ENCODE data around the gene MAGEB10.
"Not testable (repeated sequence)": the region's sequence is repeated elsewhere in the genome, so short reads cannot be mapped to it uniquely, and the experiment has no call there.

Gene MAGEB10

GRCh38 chrX:27807690-27808089, at the start of gene MAGEB10:
Gene MAGEB10, plus strand, starts transcription at chrX:27807990. Its CDS starts 13,317 bp downstream, at chrX:27821307.
- no peak for DNase-seq

- DNase-seq, result no peak
These were observed 42.1 kb upstream of the MAGEB10 start for GRCh38 chrX:27765718-27766117.

- DNase-seq, result no peak
These were observed 40.4 kb upstream of the MAGEB10 start for GRCh38 chrX:27767387-27767786.

GRCh38 chrX:27775984-27776383, 31.8 kb upstream of the MAGEB10 start:
- DNase-seq, result no peak

GRCh38 chrX:27796640-27797257, 11.0 kb upstream of the MAGEB10 start:
- no peak for DNase-seq

GRCh38 chrX:27797575-27797974, 10.2 kb upstream of the MAGEB10 start:
- no peak for DNase-seq

- DNase-seq, result no peak
These were observed 436 bp downstream of the MAGEB10 start for GRCh38 chrX:27808226-27808625.

- not testable (repeated sequence) for DNase-seq
These were observed 1.4 kb downstream of the MAGEB10 start for GRCh38 chrX:27808991-27809859.

GRCh38 chrX:27815209-27815608, 7.4 kb downstream of the MAGEB10 start:
- no peak for DNase-seq

- no peak for DNase-seq
These were observed 16.0 kb downstream of the MAGEB10 start for GRCh38 chrX:27823812-27824211.

- DNase-seq, result no peak
These were observed 30.4 kb downstream of the MAGEB10 start for GRCh38 chrX:27838185-27838584.

- no peak for DNase-seq
These were observed 33.1 kb downstream of the MAGEB10 start for GRCh38 chrX:27840881-27841280.

GRCh38 chrX:27842859-27843258, 35.1 kb downstream of the MAGEB10 start:
- no peak for DNase-seq

GRCh38 chrX:27860337-27860736, 52.5 kb downstream of the MAGEB10 start:
- DNase-seq, result peak; percentile 8

GRCh38 chrX:27863809-27864208, 56.0 kb downstream of the MAGEB10 start:
- DNase-seq, result peak; percentile 5

Data from eye (tissue), 1 donor.